ENCODE results near the gene LUZP1. TPM values are rescaled to one million over a fixed set of nuclear protein-coding genes. Genes with fewer than 3 reads are reported as not detected.

The LUZP1 gene
- total RNA-seq, 1 experiment from 2014 or later: 43.4 TPM

DNA sequence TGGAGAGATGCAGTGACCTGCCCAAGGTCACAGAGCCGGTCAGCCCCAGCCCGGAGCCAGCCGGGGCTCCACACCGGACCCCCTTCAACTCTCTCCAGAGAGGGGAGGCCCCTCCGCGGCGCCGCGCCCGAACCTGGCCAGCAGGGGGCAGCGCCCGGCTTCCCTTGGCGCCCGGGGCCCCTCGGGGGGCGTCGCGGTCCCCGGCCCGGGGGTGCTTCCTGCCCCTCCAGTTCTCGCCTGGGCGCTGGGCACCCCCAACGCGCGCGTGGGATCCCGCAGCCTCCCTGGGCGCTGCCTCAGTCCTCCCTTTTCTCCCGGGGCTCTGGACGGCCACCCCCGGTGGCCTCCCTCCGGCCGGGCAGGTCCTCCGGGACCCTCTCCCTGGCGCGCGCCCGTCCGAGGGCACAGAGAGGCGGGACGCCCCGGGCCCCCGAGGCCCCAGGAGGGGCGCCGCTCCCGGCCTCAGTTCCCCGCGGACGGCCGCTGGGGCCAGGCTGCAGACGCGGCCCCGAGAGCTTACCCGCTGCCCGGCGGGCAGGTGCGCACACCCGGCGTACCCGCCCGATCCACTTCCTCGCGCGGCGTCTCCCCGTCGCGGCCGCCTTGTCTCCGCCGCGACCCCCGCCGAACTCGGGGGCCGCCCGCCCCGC, 48.2 kb upstream of the LUZP1 start (continued):
- no peak for TF ChIP-seq CBFB (CRISPR knock-in tag; IDR thresholded peaks at IDR 0.05; ENCODE audit: low read depth)
- TF ChIP-seq, protein P1, sequence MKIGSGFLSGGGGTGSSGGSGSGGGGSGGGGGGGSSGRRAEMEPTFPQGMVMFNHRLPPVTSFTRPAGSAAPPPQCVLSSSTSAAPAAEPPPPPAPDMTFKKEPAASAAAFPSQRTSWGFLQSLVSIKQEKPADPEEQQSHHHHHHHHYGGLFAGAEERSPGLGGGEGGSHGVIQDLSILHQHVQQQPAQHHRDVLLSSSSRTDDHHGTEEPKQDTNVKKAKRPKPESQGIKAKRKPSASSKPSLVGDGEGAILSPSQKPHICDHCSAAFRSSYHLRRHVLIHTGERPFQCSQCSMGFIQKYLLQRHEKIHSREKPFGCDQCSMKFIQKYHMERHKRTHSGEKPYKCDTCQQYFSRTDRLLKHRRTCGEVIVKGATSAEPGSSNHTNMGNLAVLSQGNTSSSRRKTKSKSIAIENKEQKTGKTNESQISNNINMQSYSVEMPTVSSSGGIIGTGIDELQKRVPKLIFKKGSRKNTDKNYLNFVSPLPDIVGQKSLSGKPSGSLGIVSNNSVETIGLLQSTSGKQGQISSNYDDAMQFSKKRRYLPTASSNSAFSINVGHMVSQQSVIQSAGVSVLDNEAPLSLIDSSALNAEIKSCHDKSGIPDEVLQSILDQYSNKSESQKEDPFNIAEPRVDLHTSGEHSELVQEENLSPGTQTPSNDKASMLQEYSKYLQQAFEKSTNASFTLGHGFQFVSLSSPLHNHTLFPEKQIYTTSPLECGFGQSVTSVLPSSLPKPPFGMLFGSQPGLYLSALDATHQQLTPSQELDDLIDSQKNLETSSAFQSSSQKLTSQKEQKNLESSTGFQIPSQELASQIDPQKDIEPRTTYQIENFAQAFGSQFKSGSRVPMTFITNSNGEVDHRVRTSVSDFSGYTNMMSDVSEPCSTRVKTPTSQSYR (CRISPR knock-in tag; IDR thresholded peaks at IDR 0.05): no peak

DNA sequence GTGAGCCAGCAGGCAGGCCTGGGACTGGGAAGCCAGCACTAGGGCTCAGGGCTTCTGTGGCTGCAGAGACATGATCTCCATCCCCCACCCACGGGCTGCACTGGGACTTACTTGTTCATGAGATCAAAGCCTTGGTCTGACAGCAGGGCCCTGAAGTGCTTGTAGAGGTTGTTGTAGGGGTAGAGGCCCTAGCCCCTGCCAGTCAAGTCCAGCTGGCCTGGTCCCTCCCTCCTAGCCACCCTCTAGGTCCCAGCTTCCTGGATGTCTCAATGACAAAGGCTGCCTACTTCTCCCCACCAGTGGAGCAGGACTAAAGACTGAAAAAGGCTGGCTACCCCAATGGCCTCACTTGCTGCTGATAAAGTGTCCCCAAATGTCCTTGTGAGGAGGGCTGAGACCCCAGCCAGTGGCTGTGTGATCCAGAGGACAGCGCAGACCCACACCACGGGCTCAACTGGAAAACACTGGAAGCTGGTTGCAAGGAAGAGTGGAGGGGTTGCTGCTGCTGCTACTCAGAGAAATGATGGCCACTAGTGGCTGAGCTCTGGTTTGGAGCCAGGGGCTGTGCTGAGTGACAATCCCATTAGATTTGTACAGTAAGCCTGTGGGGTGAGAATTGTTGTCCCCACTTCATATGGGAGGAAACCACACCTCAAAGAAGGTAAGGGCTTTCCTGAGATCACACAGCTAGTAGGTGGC, 47.2 kb upstream of the LUZP1 start:
- Mint-ChIP-seq H3K9me3 (no peaks in the 10 kb centered on the region), H3K4me1 (peaks cover 20% of the 10 kb centered on the region), H3K27ac (no peak overlapping the region), H3K4me3 (peak overlapping the region; percentile 65), H3K36me3 (no peaks in the 10 kb centered on the region), H3K27me3 (ENCODE audit: low read depth) (peaks cover 27% of the 10 kb centered on the region)
- DNase-seq (ENCODE audit: low spot score) (peak; percentile 20), ATAC-seq (peak; percentile 20)
- CTCF ChIA-PET: interaction anchor here (0.7 to 3.2 kb wide), 21 partner anchors 9 to 313 kb away, joined by 3 to 48 read pairs (median 5); no protein-coding TSS in a partner anchor
- POLR2A ChIA-PET: interaction anchor here (0.5 to 1.2 kb wide), 2 partner anchors 14 to 20 kb away, joined by 3 to 5 read pairs; no protein-coding TSS in a partner anchor
- TF ChIP-seq OVOL2 (CRISPR knock-in tag; IDR thresholded peaks at IDR 0.05; ENCODE audit: borderline replicate concordance) (no peak), MYBL2 (CRISPR knock-in tag; IDR thresholded peaks at IDR 0.05) (no peak), FOXK1 (CRISPR knock-in tag; IDR thresholded peaks at IDR 0.05) (no peak), GRHL2 (CRISPR knock-in tag; IDR thresholded peaks at IDR 0.05; ENCODE audit: insufficient replicate concordance, severe bottlenecking) (no peak), CBFB (CRISPR knock-in tag; IDR thresholded peaks at IDR 0.05; ENCODE audit: low read depth) (no peak), PRRX2 (CRISPR knock-in tag; IDR thresholded peaks at IDR 0.05) (no peak), ZNF232 (CRISPR knock-in tag; IDR thresholded peaks at IDR 0.05) (no peak), ZNF423 (CRISPR knock-in tag; IDR thresholded peaks at IDR 0.05) (no peak)
- TF ChIP-seq, protein P2, sequence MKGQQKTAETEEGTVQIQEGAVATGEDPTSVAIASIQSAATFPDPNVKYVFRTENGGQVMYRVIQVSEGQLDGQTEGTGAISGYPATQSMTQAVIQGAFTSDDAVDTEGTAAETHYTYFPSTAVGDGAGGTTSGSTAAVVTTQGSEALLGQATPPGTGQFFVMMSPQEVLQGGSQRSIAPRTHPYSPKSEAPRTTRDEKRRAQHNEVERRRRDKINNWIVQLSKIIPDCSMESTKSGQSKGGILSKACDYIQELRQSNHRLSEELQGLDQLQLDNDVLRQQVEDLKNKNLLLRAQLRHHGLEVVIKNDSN (CRISPR knock-in tag; IDR thresholded peaks at IDR 0.05): no peak
- TF ChIP-seq, protein P3, sequence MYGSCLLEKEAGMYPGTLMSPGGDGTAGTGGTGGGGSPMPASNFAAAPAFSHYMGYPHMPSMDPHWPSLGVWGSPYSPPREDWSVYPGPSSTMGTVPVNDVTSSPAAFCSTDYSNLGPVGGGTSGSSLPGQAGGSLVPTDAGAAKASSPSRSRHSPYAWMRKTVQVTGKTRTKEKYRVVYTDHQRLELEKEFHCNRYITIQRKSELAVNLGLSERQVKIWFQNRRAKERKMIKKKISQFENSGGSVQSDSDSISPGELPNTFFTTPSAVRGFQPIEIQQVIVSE (CRISPR knock-in tag; IDR thresholded peaks at IDR 0.05; ENCODE audit: borderline replicate concordance): no peak
- TF ChIP-seq, protein P4, sequence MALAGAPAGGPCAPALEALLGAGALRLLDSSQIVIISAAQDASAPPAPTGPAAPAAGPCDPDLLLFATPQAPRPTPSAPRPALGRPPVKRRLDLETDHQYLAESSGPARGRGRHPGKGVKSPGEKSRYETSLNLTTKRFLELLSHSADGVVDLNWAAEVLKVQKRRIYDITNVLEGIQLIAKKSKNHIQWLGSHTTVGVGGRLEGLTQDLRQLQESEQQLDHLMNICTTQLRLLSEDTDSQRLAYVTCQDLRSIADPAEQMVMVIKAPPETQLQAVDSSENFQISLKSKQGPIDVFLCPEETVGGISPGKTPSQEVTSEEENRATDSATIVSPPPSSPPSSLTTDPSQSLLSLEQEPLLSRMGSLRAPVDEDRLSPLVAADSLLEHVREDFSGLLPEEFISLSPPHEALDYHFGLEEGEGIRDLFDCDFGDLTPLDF (CRISPR knock-in tag; IDR thresholded peaks at IDR 0.05): no peak
- TF ChIP-seq, protein P5, sequence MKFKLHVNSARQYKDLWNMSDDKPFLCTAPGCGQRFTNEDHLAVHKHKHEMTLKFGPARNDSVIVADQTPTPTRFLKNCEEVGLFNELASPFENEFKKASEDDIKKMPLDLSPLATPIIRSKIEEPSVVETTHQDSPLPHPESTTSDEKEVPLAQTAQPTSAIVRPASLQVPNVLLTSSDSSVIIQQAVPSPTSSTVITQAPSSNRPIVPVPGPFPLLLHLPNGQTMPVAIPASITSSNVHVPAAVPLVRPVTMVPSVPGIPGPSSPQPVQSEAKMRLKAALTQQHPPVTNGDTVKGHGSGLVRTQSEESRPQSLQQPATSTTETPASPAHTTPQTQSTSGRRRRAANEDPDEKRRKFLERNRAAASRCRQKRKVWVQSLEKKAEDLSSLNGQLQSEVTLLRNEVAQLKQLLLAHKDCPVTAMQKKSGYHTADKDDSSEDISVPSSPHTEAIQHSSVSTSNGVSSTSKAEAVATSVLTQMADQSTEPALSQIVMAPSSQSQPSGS (CRISPR knock-in tag; IDR thresholded peaks at IDR 0.05; ENCODE audit: borderline replicate concordance, low read depth): no peak

DNA sequence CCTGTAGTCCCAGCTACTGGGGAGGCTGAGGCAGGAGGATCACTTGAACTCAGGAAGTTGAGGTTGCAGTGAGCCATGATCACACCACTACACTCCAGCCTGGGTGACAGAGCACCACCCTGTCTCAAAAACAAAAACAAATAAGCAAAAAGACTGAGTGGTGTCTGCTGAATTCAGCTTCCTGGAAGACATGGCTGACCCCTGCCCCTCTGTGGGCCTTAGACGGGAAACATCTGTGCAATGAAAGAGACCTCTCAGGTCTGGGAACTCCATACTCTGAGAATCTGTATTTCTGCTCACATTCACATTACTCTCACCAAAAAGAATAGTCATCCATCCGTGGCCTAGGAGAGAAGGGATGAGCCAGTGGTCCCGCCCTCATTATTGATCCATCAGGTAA, 46.6 kb upstream of the LUZP1 start:
- H3K4me3 Mint-ChIP-seq: no peak overlapping the region
- ATAC-seq (no peak), DNase-seq (ENCODE audit: low spot score) (no peak)
- ChIA-PET POLR2A (no interaction called here), CTCF (interaction anchor here (1.2 to 3.2 kb wide), 7 partner anchors 10 to 195 kb away, joined by 3 to 31 read pairs (median 8); no protein-coding TSS in a partner anchor)
- H3K27ac Mint-ChIP-seq: no peak overlapping the region
- H3K9me3 Mint-ChIP-seq: no peaks in the 10 kb centered on the region
- peaks cover 20% of the 10 kb centered on the region for H3K4me1 Mint-ChIP-seq
- H3K36me3 Mint-ChIP-seq: no peaks in the 10 kb centered on the region
- peaks cover 27% of the 10 kb centered on the region for H3K27me3 Mint-ChIP-seq (ENCODE audit: low read depth)
- TF ChIP-seq, protein P6, sequence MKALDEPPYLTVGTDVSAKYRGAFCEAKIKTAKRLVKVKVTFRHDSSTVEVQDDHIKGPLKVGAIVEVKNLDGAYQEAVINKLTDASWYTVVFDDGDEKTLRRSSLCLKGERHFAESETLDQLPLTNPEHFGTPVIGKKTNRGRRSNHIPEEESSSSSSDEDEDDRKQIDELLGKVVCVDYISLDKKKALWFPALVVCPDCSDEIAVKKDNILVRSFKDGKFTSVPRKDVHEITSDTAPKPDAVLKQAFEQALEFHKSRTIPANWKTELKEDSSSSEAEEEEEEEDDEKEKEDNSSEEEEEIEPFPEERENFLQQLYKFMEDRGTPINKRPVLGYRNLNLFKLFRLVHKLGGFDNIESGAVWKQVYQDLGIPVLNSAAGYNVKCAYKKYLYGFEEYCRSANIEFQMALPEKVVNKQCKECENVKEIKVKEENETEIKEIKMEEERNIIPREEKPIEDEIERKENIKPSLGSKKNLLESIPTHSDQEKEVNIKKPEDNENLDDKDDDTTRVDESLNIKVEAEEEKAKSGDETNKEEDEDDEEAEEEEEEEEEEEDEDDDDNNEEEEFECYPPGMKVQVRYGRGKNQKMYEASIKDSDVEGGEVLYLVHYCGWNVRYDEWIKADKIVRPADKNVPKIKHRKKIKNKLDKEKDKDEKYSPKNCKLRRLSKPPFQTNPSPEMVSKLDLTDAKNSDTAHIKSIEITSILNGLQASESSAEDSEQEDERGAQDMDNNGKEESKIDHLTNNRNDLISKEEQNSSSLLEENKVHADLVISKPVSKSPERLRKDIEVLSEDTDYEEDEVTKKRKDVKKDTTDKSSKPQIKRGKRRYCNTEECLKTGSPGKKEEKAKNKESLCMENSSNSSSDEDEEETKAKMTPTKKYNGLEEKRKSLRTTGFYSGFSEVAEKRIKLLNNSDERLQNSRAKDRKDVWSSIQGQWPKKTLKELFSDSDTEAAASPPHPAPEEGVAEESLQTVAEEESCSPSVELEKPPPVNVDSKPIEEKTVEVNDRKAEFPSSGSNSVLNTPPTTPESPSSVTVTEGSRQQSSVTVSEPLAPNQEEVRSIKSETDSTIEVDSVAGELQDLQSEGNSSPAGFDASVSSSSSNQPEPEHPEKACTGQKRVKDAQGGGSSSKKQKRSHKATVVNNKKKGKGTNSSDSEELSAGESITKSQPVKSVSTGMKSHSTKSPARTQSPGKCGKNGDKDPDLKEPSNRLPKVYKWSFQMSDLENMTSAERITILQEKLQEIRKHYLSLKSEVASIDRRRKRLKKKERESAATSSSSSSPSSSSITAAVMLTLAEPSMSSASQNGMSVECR (CRISPR knock-in tag; IDR thresholded peaks at IDR 0.05; ENCODE audit: borderline replicate concordance): no peak
- TF ChIP-seq, protein P3 (CRISPR knock-in tag; IDR thresholded peaks at IDR 0.05; ENCODE audit: borderline replicate concordance): no peak
- TF ChIP-seq, protein P7, sequence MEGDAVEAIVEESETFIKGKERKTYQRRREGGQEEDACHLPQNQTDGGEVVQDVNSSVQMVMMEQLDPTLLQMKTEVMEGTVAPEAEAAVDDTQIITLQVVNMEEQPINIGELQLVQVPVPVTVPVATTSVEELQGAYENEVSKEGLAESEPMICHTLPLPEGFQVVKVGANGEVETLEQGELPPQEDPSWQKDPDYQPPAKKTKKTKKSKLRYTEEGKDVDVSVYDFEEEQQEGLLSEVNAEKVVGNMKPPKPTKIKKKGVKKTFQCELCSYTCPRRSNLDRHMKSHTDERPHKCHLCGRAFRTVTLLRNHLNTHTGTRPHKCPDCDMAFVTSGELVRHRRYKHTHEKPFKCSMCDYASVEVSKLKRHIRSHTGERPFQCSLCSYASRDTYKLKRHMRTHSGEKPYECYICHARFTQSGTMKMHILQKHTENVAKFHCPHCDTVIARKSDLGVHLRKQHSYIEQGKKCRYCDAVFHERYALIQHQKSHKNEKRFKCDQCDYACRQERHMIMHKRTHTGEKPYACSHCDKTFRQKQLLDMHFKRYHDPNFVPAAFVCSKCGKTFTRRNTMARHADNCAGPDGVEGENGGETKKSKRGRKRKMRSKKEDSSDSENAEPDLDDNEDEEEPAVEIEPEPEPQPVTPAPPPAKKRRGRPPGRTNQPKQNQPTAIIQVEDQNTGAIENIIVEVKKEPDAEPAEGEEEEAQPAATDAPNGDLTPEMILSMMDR (IDR thresholded peaks at IDR 0.05): no peak
- TF ChIP-seq FOXJ3 (CRISPR knock-in tag; IDR thresholded peaks at IDR 0.05; ENCODE audit: borderline replicate concordance): no peak
